Measurements from ENCODE around the gene PDE3A. TPM values are rescaled to one million over a fixed set of nuclear protein-coding genes. Genes with fewer than 3 reads are reported as not detected.
"Not testable (repeated sequence)": the region's sequence is repeated elsewhere in the genome, so short reads cannot be mapped to it uniquely, and the experiment has no call there.

The PDE3A gene
- total and polyA plus RNA-seq, 5 experiments from 2014 or later, result not detected

- ATAC-seq (no peak), DNase-seq (no peak)
- Mint-ChIP-seq H3K4me3 (no peak overlapping the region), H3K27ac (no peak overlapping the region), H3K9me3 (no peaks in the 10 kb centered on the region), H3K27me3 (peaks cover 0 to 6% (median 0%) of the 10 kb centered on the region in 5 donors), H3K4me1 (no peaks in the 10 kb centered on the region), H3K36me3 (no peaks in the 10 kb centered on the region)
- POLR2A ChIA-PET, result no interaction called here
These were observed 233.4 kb downstream of the PDE3A start for GRCh38 chr12:20601668-20602280.

GRCh38 chr12:20602641-20603391 is 234.5 kb downstream of the PDE3A start:
- Mint-ChIP-seq H3K36me3 (no peaks in the 10 kb centered on the region), H3K27me3 (peaks cover 0 to 6% (median 0%) of the 10 kb centered on the region in 5 donors), H3K4me3 (no peak overlapping the region), H3K27ac (no peak overlapping the region), H3K9me3 (no peaks in the 10 kb centered on the region), H3K4me1 (no peaks in the 10 kb centered on the region)
- no peak for ATAC-seq
- DNase-seq, result no peak
- POLR2A ChIA-PET, result no interaction called here

- Mint-ChIP-seq H3K27me3 (peaks cover 0 to 6% (median 0%) of the 10 kb centered on the region in 5 donors), H3K9me3 (no peaks in the 10 kb centered on the region), H3K27ac (no peak overlapping the region), H3K4me3 (no peak overlapping the region), H3K36me3 (no peaks in the 10 kb centered on the region), H3K4me1 (no peaks in the 10 kb centered on the region)
- DNase-seq (no peak), ATAC-seq (no peak)
- POLR2A ChIA-PET, result no interaction called here
These were observed 236.2 kb downstream of the PDE3A start for GRCh38 chr12:20604408-20605067.

GRCh38 chr12:20615020-20615419 is 246.7 kb downstream of the PDE3A start:
- H3K27ac Mint-ChIP-seq, H3K27me3 Mint-ChIP-seq, DNase-seq, H3K4me3 Mint-ChIP-seq, H3K9me3 Mint-ChIP-seq, POLR2A ChIA-PET, H3K4me1 Mint-ChIP-seq, ATAC-seq, H3K36me3 Mint-ChIP-seq: not testable (repeated sequence)

GRCh38 chr12:20616093-20616492 is 247.8 kb downstream of the PDE3A start:
- no peak overlapping the region for H3K27ac Mint-ChIP-seq
- POLR2A ChIA-PET, result no interaction called here
- H3K36me3 Mint-ChIP-seq, result no peaks in the 10 kb centered on the region
- H3K4me3 Mint-ChIP-seq, result no peak overlapping the region
- peaks cover 0 to 6% (median 0%) of the 10 kb centered on the region in 9 donors for H3K9me3 Mint-ChIP-seq
- ATAC-seq (no peak), DNase-seq (no peak)
- no peaks in the 10 kb centered on the region for H3K4me1 Mint-ChIP-seq
- H3K27me3 Mint-ChIP-seq, result peaks cover 0 to 4% (median 0%) of the 10 kb centered on the region in 5 donors

GRCh38 chr12:20620261-20620660 is 251.9 kb downstream of the PDE3A start:
- Mint-ChIP-seq H3K27ac (no peak overlapping the region), H3K27me3 (peaks cover 0 to 4% (median 0%) of the 10 kb centered on the region in 5 donors), H3K4me3 (no peak overlapping the region), H3K36me3 (no peaks in the 10 kb centered on the region), H3K4me1 (no peaks in the 10 kb centered on the region), H3K9me3 (peaks cover 0 to 6% (median 0%) of the 10 kb centered on the region in 9 donors)
- ATAC-seq (no peak), DNase-seq (no peak)
- POLR2A ChIA-PET, result no interaction called here

GRCh38 chr12:20624718-20625117 is 256.4 kb downstream of the PDE3A start:
- H3K4me1 Mint-ChIP-seq, result no peaks in the 10 kb centered on the region
- no peak overlapping the region for H3K27ac Mint-ChIP-seq

GRCh38 chr12:20625531-20625930 is 257.2 kb downstream of the PDE3A start:
- DNase-seq, result no peak
- Mint-ChIP-seq H3K27ac (no peak overlapping the region), H3K27me3 (peaks cover 0 to 2% (median 0%) of the 10 kb centered on the region in 5 donors), H3K4me3 (no peak overlapping the region), H3K36me3 (no peaks in the 10 kb centered on the region), H3K4me1 (no peaks in the 10 kb centered on the region), H3K9me3 (peaks cover 0 to 3% (median 0%) of the 10 kb centered on the region in 9 donors)
- ATAC-seq, result no peak
- POLR2A ChIA-PET, result no interaction called here

More at GRCh38 chr12:20624718-20625117, 256.4 kb downstream of the PDE3A start:
- Mint-ChIP-seq H3K27me3 (peaks cover 0 to 2% (median 0%) of the 10 kb centered on the region in 5 donors), H3K9me3 (peaks cover 0 to 6% (median 0%) of the 10 kb centered on the region in 9 donors), H3K4me3 (no peak overlapping the region), H3K36me3 (no peaks in the 10 kb centered on the region)
- POLR2A ChIA-PET, result no interaction called here
- no peak for ATAC-seq
- no peak for DNase-seq

- no peak for DNase-seq
- POLR2A ChIA-PET, result no interaction called here
- H3K4me3 Mint-ChIP-seq, result no peak overlapping the region
These were observed 258.8 kb downstream of the PDE3A start for GRCh38 chr12:20627001-20627588.

GRCh38 chr12:20628226-20628787 is 260.0 kb downstream of the PDE3A start:
- Mint-ChIP-seq H3K27me3 (peaks cover 0 to 2% (median 0%) of the 10 kb centered on the region in 5 donors), H3K9me3 (peaks cover 0 to 3% (median 0%) of the 10 kb centered on the region in 9 donors), H3K4me1 (no peaks in the 10 kb centered on the region), H3K36me3 (no peaks in the 10 kb centered on the region), H3K27ac (no peak overlapping the region), H3K4me3 (no peak overlapping the region)
- POLR2A ChIA-PET, result no interaction called here
- no peak for ATAC-seq
- no peak for DNase-seq

More at GRCh38 chr12:20627001-20627588, 258.8 kb downstream of the PDE3A start:
- Mint-ChIP-seq H3K27me3 (peaks cover 0 to 2% (median 0%) of the 10 kb centered on the region in 5 donors), H3K4me1 (no peaks in the 10 kb centered on the region), H3K36me3 (no peaks in the 10 kb centered on the region), H3K9me3 (peaks cover 0 to 3% (median 0%) of the 10 kb centered on the region in 9 donors), H3K27ac (no peak overlapping the region)
- ATAC-seq, result no peak

- Mint-ChIP-seq H3K27ac (no peak overlapping the region), H3K4me3 (no peak overlapping the region), H3K36me3 (no peaks in the 10 kb centered on the region), H3K4me1 (no peaks in the 10 kb centered on the region), H3K27me3 (peaks cover 0 to 2% (median 0%) of the 10 kb centered on the region in 5 donors), H3K9me3 (peaks cover 0 to 3% (median 0%) of the 10 kb centered on the region in 9 donors)
- POLR2A ChIA-PET, result no interaction called here
- ATAC-seq (no peak), DNase-seq (no peak)
These were observed 260.7 kb downstream of the PDE3A start for GRCh38 chr12:20628999-20629398.

GRCh38 chr12:20629414-20630156 is 261.2 kb downstream of the PDE3A start:
- DNase-seq, result no peak
- Mint-ChIP-seq H3K36me3 (no peaks in the 10 kb centered on the region), H3K27ac (no peak overlapping the region), H3K4me1 (no peaks in the 10 kb centered on the region), H3K4me3 (no peak overlapping the region), H3K9me3 (peaks cover 0 to 3% (median 0%) of the 10 kb centered on the region in 9 donors), H3K27me3 (peaks cover 0 to 3% (median 0%) of the 10 kb centered on the region in 5 donors)
- ATAC-seq, result no peak
- POLR2A ChIA-PET, result no interaction called here

All from naive thymus-derived CD8-positive, alpha-beta T cell (primary cell).